ENCODE results near the gene ZEB1. TPM values are rescaled to one million over a fixed set of nuclear protein-coding genes. Genes with fewer than 3 reads are reported as not detected.

ZEB1 gene
- total and polyA plus RNA-seq, 2 of the 8 experiments (the other 6 are each of a cell fraction or from before 2014, with no cell fraction given) = 0.08 to 0.15 TPM

GRCh38 chr10:31467791-31468535 is 148.9 kb downstream of the ZEB1 start:
- H3K4me1 ChIP-seq (replicated peaks in 1 of 4; ENCODE audit: control insufficient read depth in 3 of 4, insufficient read depth in 4 of 4, low read length in 3 of 4) = no peaks in the 10 kb centered on the region; a peak in 2 of 7 replicates
- H3K56ac ChIP-seq (replicated peaks; ENCODE audit: insufficient read length, low read depth, low read length) = no peak overlapping the region
- no peak overlapping the region for H3K4me3 ChIP-seq (ENCODE audit: extremely low read depth in 1 of 4, insufficient read depth in 2 of 4, low read depth in 3 of 4, low read length in 4 of 4)
- H3K36me3 ChIP-seq (ENCODE audit: control insufficient read depth in 2 of 4, insufficient read depth in 4 of 4, low read length in 3 of 4) = no peaks in the 10 kb centered on the region
- ChIA-PET CTCF (ENCODE audit: partially characterized antibody) (interaction anchor here (0.6 to 2.6 kb wide), 41 partner anchors 9 to 828 kb away, joined by 3 to 14 read pairs (median 4); no protein-coding TSS in a partner anchor), POLR2A (ENCODE audit: partially characterized antibody) (no interaction called here)
- no peak overlapping the region for H3K14ac ChIP-seq (ENCODE audit: insufficient read length)
- H3K79me1 ChIP-seq (ENCODE audit: low read depth, low read length) = no peaks in the 10 kb centered on the region
- H3K79me2 ChIP-seq (ENCODE audit: control insufficient read depth in 1 of 2, insufficient read depth in 2 of 2, low read length in 2 of 2) = no peaks in the 10 kb centered on the region
- H4K91ac ChIP-seq (replicated peaks; ENCODE audit: insufficient read length, low read length) = no peak overlapping the region
- H2BK12ac ChIP-seq (ENCODE audit: low read depth, low read length) = no peak overlapping the region
- no peak overlapping the region for H4K5ac ChIP-seq (ENCODE audit: insufficient read length, low read depth, low read length)
- H2BK15ac ChIP-seq (ENCODE audit: low read length) = no peak overlapping the region
- no peak overlapping the region for H3K18ac ChIP-seq (ENCODE audit: extremely low read depth, low read length)
- no peak overlapping the region for H2BK20ac ChIP-seq (ENCODE audit: low read length)
- H2AK5ac ChIP-seq (ENCODE audit: low read depth, low read length) = no peak overlapping the region
- H3K27me3 ChIP-seq (replicated peaks in 1 of 4; ENCODE audit: control insufficient read depth in 3 of 4, extremely low read depth in 1 of 4, insufficient read depth in 3 of 4, low read length in 3 of 4) = no peaks in the 10 kb centered on the region
- H4K20me1 ChIP-seq (replicated peaks in 1 of 2; ENCODE audit: control insufficient read depth in 1 of 2, insufficient read depth in 2 of 2, low read length in 2 of 2) = no peaks in the 10 kb centered on the region
- DNase-seq (ENCODE audit: low read depth in 1 of 2, low spot score in 2 of 2) (peak; percentile 54 to 69), FAIRE-seq (peak; percentile 97)
- H3K23ac ChIP-seq (ENCODE audit: insufficient read length) = no peak overlapping the region
- H3K4ac ChIP-seq (replicated peaks; ENCODE audit: insufficient read length, low read depth, low read length) = no peak overlapping the region
- no peak overlapping the region for H3K4me2 ChIP-seq (ENCODE audit: insufficient read depth in 1 of 2, low read depth in 2 of 2, low read length in 2 of 2)
- no peak overlapping the region for H4K8ac ChIP-seq (ENCODE audit: extremely low read depth, insufficient read depth, low read length)
- H2BK120ac ChIP-seq (replicated peaks; ENCODE audit: low read depth, low read length) = no peak overlapping the region
- H3K23me2 ChIP-seq (ENCODE audit: low read depth, low read length) = no peaks in the 10 kb centered on the region
- H2BK5ac ChIP-seq (ENCODE audit: low read depth, low read length) = no peak overlapping the region
- H2AFZ ChIP-seq (ENCODE audit: low read length) = peak overlapping the region; percentile 79
- H3K9ac ChIP-seq (replicated peaks in 1 of 4; ENCODE audit: extremely low read depth in 1 of 4, low read depth in 3 of 4, low read length in 3 of 4) = no peak overlapping the region
- 83% methylated on average over 4 of the region's 4 CpGs; no CpG with 5 or more reads in 1 of the 2 experiments for WGBS, 2 experiments (ENCODE audit: extremely low coverage in 1 of 2, insufficient coverage in 1 of 2, insufficient read length in 1 of 2, insufficient replicate concordance in 2 of 2, low coverage in 1 of 2, low lambda C conversion rate in 2 of 2, missing lambda C conversion rate in 1 of 2)
- H3K9me3 ChIP-seq (ENCODE audit: insufficient read depth in 2 of 2, low read depth in 1 of 2, low read length in 1 of 2) = no peaks in the 10 kb centered on the region; a peak in 1 of 4 replicates
- no peak overlapping the region for H3K27ac ChIP-seq (ENCODE audit: low read depth, low read length)
- TF ChIP-seq ATF2 (IDR thresholded peaks at IDR 0.05; ENCODE audit: low read length) (peak; percentile 75; the same call in 1 of the 2 replicates), ATF3 (IDR thresholded peaks at IDR 0.05; ENCODE audit: insufficient read depth, low read depth, low read length) (0 out of 2 replicates have a peak, but pooled peaks have one; percentile 11), JUND (IDR thresholded peaks at IDR 0.05; ENCODE audit: low read length) (0 out of 2 replicates have a peak, but pooled peaks have one; percentile 36), BACH1 (IDR thresholded peaks at IDR 0.05; ENCODE audit: low read length) (peak; percentile 56; the same call in 1 of the 2 replicates), RAD21 (IDR thresholded peaks at IDR 0.05 in 1 of 2, conservative IDR thresholded peaks at IDR 0.05 in 1 of 2; ENCODE audit: low read depth in 2 of 2, low read length in 2 of 2) (peak; percentile 93 to 95), ZNF274 (IDR thresholded peaks at IDR 0.05; ENCODE audit: borderline replicate concordance, extremely low read depth, low read length) (no peak), MAX (IDR thresholded peaks at IDR 0.05) (peak; percentile 67; the same call in 1 of the 2 replicates), CREB1 (IDR thresholded peaks at IDR 0.05) (peak; percentile 53)
